RWPE1 (cell line): ENCODE measurements around the gene SEC23A.
"Not testable (repeated sequence)": the region's sequence is repeated elsewhere in the genome, so short reads cannot be mapped to it uniquely, and the experiment has no call there.

Experiments
- CTCF ChIA-PET: fragments of 350-600 bp; sonication (Branson Sonifier 250); formaldehyde crosslinking; extraction: SDS; loops from one replicate; lab custom pipeline; 2021; lab: Yijun Ruan, JAX
- POLR2A ChIA-PET: fragments of 400-600 bp; formaldehyde crosslinking; extraction: SDS; loops from one replicate; lab custom pipeline; 2020; ENCODE audit warnings: antibody characterized with exemption; ENCODE audit not compliant: low non-redundant PET; lab: Yijun Ruan, JAX
- DNase-seq: peaks from one replicate; pipeline ENCODE4 v3.0.0; 2012; ENCODE audit warnings: low spot score
- H3K27ac ChIP-seq: fragments of 450-650 bp; 2 replicates; pipeline ENCODE4 v1.5.1; 2017
- CTCF ChIP-seq: fragments of 450-650 bp; conservative IDR thresholded peaks from 2 replicates; pipeline ENCODE4 v1.5.1; 2017; ENCODE audit warnings: low read depth, mild to moderate bottlenecking

Gene SEC23A

DNA sequence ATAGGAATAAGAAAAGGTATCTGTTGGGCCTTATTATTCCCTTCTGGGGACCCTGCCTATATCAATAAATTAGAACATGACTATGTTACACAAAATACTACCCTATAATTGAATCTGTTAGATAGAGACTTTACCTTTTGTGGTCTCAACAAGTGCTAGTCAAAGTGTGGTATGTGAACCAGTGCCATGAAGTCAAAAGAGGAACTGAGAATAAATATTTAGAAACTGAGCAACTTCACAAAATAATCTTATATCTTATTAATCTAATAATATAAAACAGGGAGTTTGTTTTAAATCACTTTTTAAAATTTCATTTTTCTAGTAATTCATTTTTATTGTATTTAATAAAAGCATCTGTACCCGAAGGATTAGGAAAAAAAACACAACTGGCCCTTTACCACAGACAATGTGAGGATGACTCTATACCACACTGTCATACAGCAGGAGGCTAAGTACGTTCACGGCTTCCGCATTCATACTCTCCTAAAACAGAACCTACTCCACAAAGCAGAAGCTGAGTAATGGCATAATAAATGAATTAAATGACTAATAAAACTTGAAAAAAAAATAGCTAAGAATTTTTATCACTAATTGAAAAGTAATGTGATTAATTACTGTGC, 42.1 kb downstream of the SEC23A start:
- CTCF ChIA-PET: no interaction called here
- H3K27ac ChIP-seq: no peak overlapping the region
- DNase-seq: no peak
- POLR2A ChIA-PET: no interaction called here
- no peak for TF ChIP-seq CTCF

- CTCF ChIA-PET: interaction anchor here (0.6 kb wide), 1 partner anchor 193 kb away, joined by 6 read pairs; no protein-coding TSS in a partner anchor
- no peak for TF ChIP-seq CTCF
- POLR2A ChIA-PET: no interaction called here
- DNase-seq: no peak
- H3K27ac ChIP-seq: no peak overlapping the region
Observed at GRCh38 chr14:39055786-39056474, 47.1 kb downstream of the SEC23A start.

GRCh38 chr14:39052869-39053454, 50.1 kb downstream of the SEC23A start:
- DNase-seq, H3K27ac ChIP-seq, POLR2A ChIA-PET, CTCF ChIA-PET: not testable (repeated sequence)

- ChIA-PET CTCF (no interaction called here), POLR2A (interaction anchor here (0.5 to 0.6 kb wide), 2 partner anchors 15 to 48 kb away, joined by 5 to 9 read pairs; no protein-coding TSS in a partner anchor)
- DNase-seq: peak; percentile 48
- TF ChIP-seq CTCF: no peak
- no peak overlapping the region for H3K27ac ChIP-seq
Observed at GRCh38 chr14:39050389-39050788, 52.6 kb downstream of the SEC23A start.

GRCh38 chr14:39045889-39046288, 57.1 kb downstream of the SEC23A start:
- H3K27ac ChIP-seq, POLR2A ChIA-PET, DNase-seq, CTCF ChIA-PET: not testable (repeated sequence)

GRCh38 chr14:39043352-39043943, 59.6 kb downstream of the SEC23A start:
- no peak for DNase-seq
- ChIA-PET POLR2A (no interaction called here), CTCF (no interaction called here)
- H3K27ac ChIP-seq: no peak overlapping the region
- no peak for TF ChIP-seq CTCF

GRCh38 chr14:39040529-39040928, 62.5 kb downstream of the SEC23A start:
- ChIA-PET CTCF (no interaction called here), POLR2A (no interaction called here)
- no peak for TF ChIP-seq CTCF
- DNase-seq: no peak
- H3K27ac ChIP-seq: no peak overlapping the region
